Neural cell (in vitro differentiated cells): ENCODE results near the gene MLIP. TPM values are rescaled to one million over a fixed set of nuclear protein-coding genes. Genes with fewer than 3 reads are reported as not detected.

Experiments
- H2AFZ ChIP-seq: fragments of 200-600, 300-800 bp; sonication (generic), shearing (Covaris generic); 2 replicates; pipeline ENCODE4 v1.6.0; 2014; ENCODE audit warnings: low read depth, mild to moderate bottlenecking, antibody characterized with exemption, low read length, moderate library complexity
- H3F3A ChIP-seq: fragments of 200-600 bp; shearing (Covaris generic); 2 replicates; pipeline ENCODE4 v1.6.1; 2016; ENCODE audit warnings: mild to moderate bottlenecking, moderate library complexity, mixed read lengths, antibody characterized with exemption, low read length; ENCODE audit not compliant: insufficient read depth, poor library complexity, severe bottlenecking
- H3K27ac ChIP-seq: fragments of 200-600, 300-800 bp; sonication (generic), shearing (Covaris generic); 2 replicates; pipeline ENCODE4 v1.5.1; 2014; ENCODE audit warnings: mild to moderate bottlenecking, low read length, moderate library complexity
- H3K27me3 ChIP-seq: fragments of 300-800, 200-600 bp; sonication (generic), shearing (Covaris generic); 2 replicates; pipeline ENCODE4 v1.6.0; 2014; ENCODE audit warnings: mild to moderate bottlenecking, low read depth, low read length, moderate library complexity; ENCODE audit not compliant: insufficient read depth
- H3K36me3 ChIP-seq: fragments of 300-800, 200-600 bp; sonication (generic), shearing (Covaris generic); 2 replicates; pipeline ENCODE4 v1.5.1; 2014; ENCODE audit warnings: mild to moderate bottlenecking, antibody characterized with exemption, low read length, moderate library complexity; ENCODE audit not compliant: insufficient read depth
- H3K4me2 ChIP-seq: fragments of 300-800, 200-600 bp; sonication (generic), shearing (Covaris generic); 2 replicates; pipeline ENCODE4 v1.6.0; 2014; ENCODE audit warnings: mild to moderate bottlenecking, low read length
- H3K4me3 ChIP-seq: fragments of 300-800, 200-600 bp; sonication (generic), shearing (Covaris generic); 2 replicates; pipeline ENCODE4 v1.5.1; 2014; ENCODE audit warnings: mild to moderate bottlenecking, low read length, moderate library complexity
- H3K79me2 ChIP-seq: fragments of 200-600 bp; shearing (Covaris generic); replicated peaks from 2 replicates; pipeline ENCODE4 v1.6.0; 2014; ENCODE audit warnings: mild to moderate bottlenecking, low read length, moderate library complexity; ENCODE audit not compliant: insufficient read depth
- H3K9ac ChIP-seq: fragments of 300-800, 200-600 bp; sonication (generic), shearing (Covaris generic); 2 replicates; pipeline ENCODE4 v1.6.1; 2016; ENCODE audit warnings: mild to moderate bottlenecking, low read length, mixed read lengths
- H3K9me2 ChIP-seq: fragments of 200-600 bp; shearing (Covaris generic); 2 replicates; pipeline ENCODE4 v1.6.1; 2016; ENCODE audit warnings: mild to moderate bottlenecking, low read length, mixed read lengths; ENCODE audit not compliant: insufficient read depth
- H3K9me3 ChIP-seq: fragments of 200-600, 300-800 bp; sonication (generic), shearing (Covaris generic); 2 replicates; pipeline ENCODE4 v1.6.1; 2016; ENCODE audit warnings: mild to moderate bottlenecking, mixed run types, low read length, moderate library complexity, mixed read lengths
- H4K20me1 ChIP-seq: fragments of 200-600 bp; shearing (Covaris generic); 2 replicates; pipeline ENCODE4 v1.6.1; 2016; ENCODE audit warnings: mild to moderate bottlenecking, mixed run types; ENCODE audit not compliant: insufficient read depth
- CTCF ChIP-seq: fragments of 450-650 bp; IDR thresholded peaks from 2 replicates; pipeline ENCODE4 v1.5.1; 2014; ENCODE audit warnings: antibody characterized with exemption, mild to moderate bottlenecking, moderate library complexity; ENCODE audit not compliant: poor library complexity, severe bottlenecking
- EP300 ChIP-seq: fragments of 450-650 bp; conservative IDR thresholded peaks from 2 replicates; pipeline ENCODE4 v1.6.1; 2014; ENCODE audit warnings: antibody characterized with exemption, mild to moderate bottlenecking, moderate library complexity; ENCODE audit not compliant: poor library complexity, severe bottlenecking
- EZH2 ChIP-seq: fragments of 200-600, 300-800 bp; shearing (Covaris generic), sonication (generic); IDR thresholded peaks from 2 replicates; pipeline ENCODE4 v1.6.1; 2014; ENCODE audit warnings: antibody characterized with exemption, low read length, borderline replicate concordance, mild to moderate bottlenecking; ENCODE audit not compliant: insufficient read depth, poor library complexity, severe bottlenecking
- MXI1 ChIP-seq: fragments of 450-650 bp; conservative IDR thresholded peaks from 2 replicates; pipeline ENCODE4 v1.6.1; 2014; ENCODE audit warnings: antibody characterized with exemption, mild to moderate bottlenecking; ENCODE audit not compliant: poor library complexity, severe bottlenecking
- POLR2AphosphoS5 ChIP-seq: IDR thresholded peaks from 2 replicates; pipeline ENCODE4 v1.6.1; 2012
- RAD21 ChIP-seq: fragments of 450-650 bp; conservative IDR thresholded peaks from 2 replicates; pipeline ENCODE4 v1.6.1; 2014; ENCODE audit warnings: antibody characterized with exemption, mild to moderate bottlenecking, moderate library complexity
- REST ChIP-seq: IDR thresholded peaks from 2 replicates; pipeline ENCODE4 v1.6.1; 2012; ENCODE audit warnings: borderline replicate concordance
- SMC3 ChIP-seq: fragments of 450-650 bp; conservative IDR thresholded peaks from 2 replicates; pipeline ENCODE4 v1.6.1; 2014; ENCODE audit warnings: antibody characterized with exemption, mild to moderate bottlenecking, moderate library complexity; ENCODE audit not compliant: poor library complexity
- TAF1 ChIP-seq: IDR thresholded peaks from 2 replicates; pipeline ENCODE4 v1.6.1; 2012; ENCODE audit warnings: low read depth
- polyA plus RNA-seq: library from polyadenylated mRNA; depleted of rRNA; stranded (reverse); fragments of >200 nt; gene quantifications from 2 replicates; pipeline ENCODE4 v1.2.3, GENCODE V29; 2014

MLIP gene
- polyA plus RNA-seq, 1 donor from 2014 or later: not detected

GRCh38 chr6:54096811-54097210 lies 14.4 kb upstream of the MLIP start:
- H3K27me3 ChIP-seq: no peaks in the 10 kb centered on the region
- H3K79me2 ChIP-seq: no peaks in the 10 kb centered on the region
- no peak overlapping the region for H3K4me2 ChIP-seq
- H3F3A ChIP-seq: no peaks in the 10 kb centered on the region
- H3K36me3 ChIP-seq: no peaks in the 10 kb centered on the region
- H3K9me3 ChIP-seq: no peaks in the 10 kb centered on the region
- no peak overlapping the region for H3K27ac ChIP-seq
- no peak overlapping the region for H3K4me3 ChIP-seq
- H3K9me2 ChIP-seq: no peaks in the 10 kb centered on the region
- H3K9ac ChIP-seq: no peak overlapping the region
- no peaks in the 10 kb centered on the region for H4K20me1 ChIP-seq
- H2AFZ ChIP-seq: no peak overlapping the region
- TF ChIP-seq EZH2: no peak
- TF ChIP-seq SMC3: no peak
- TF ChIP-seq POLR2AphosphoS5: no peak
- TF ChIP-seq MXI1: no peak
- no peak for TF ChIP-seq RAD21
- no peak for TF ChIP-seq EP300
- TF ChIP-seq TAF1: no peak
- TF ChIP-seq CTCF: no peak
- no peak for TF ChIP-seq REST

- H3K79me2 ChIP-seq: no peaks in the 10 kb centered on the region
- no peaks in the 10 kb centered on the region for H3K27me3 ChIP-seq
- no peak overlapping the region for H3K4me2 ChIP-seq
- H3K4me3 ChIP-seq: no peak overlapping the region
- H2AFZ ChIP-seq: no peak overlapping the region
- no peaks in the 10 kb centered on the region for H3K36me3 ChIP-seq
- H3K9ac ChIP-seq: no peak overlapping the region
- no peaks in the 10 kb centered on the region for H4K20me1 ChIP-seq
- TF ChIP-seq POLR2AphosphoS5: no peak
- no peak for TF ChIP-seq EP300
- no peak for TF ChIP-seq CTCF
- no peak for TF ChIP-seq RAD21
- no peak for TF ChIP-seq MXI1
- TF ChIP-seq EZH2: no peak
- TF ChIP-seq SMC3: no peak
- TF ChIP-seq TAF1: no peak
- TF ChIP-seq REST: no peak
- no peak overlapping the region for H3K27ac ChIP-seq
- H3K9me3 ChIP-seq: no peaks in the 10 kb centered on the region
- H3F3A ChIP-seq: no peaks in the 10 kb centered on the region
- H3K9me2 ChIP-seq: no peaks in the 10 kb centered on the region
Measured at GRCh38 chr6:54097753-54098152, 13.5 kb upstream of the MLIP start.
